Measurements from ENCODE around the gene PDZD11.
A peak's percentile ranks its signal among the peaks of the same experiment; 100 is the strongest.
"Not testable (repeated sequence)": the region's sequence is repeated elsewhere in the genome, so short reads cannot be mapped to it uniquely, and the experiment has no call there.

PDZD11 gene

GRCh38 chrX:70281951-70282350, 7.8 kb downstream of the PDZD11 start, which contains the start of gene RAB41:
TSS of gene RAB41 (plus strand) at chrX:70282172. CDS start at chrX:70282218, 46 bp downstream.
- in situ Hi-C loops (cut with HindIII; ENCODE audit: low pct_unique_long_range_greater_than_20kb, low sequenced_read_pairs), result no loop called here

GRCh38 chrX:70280573-70280972, 9.2 kb downstream of the PDZD11 start:
- no peak for DNase-seq (ENCODE audit: low read depth in 1 of 2, low spot score in 1 of 2)
- TF ChIP-seq JUND (IDR thresholded peaks at IDR 0.05; ENCODE audit: low read depth), result no peak
- in situ Hi-C loops (cut with HindIII; ENCODE audit: low pct_unique_long_range_greater_than_20kb, low sequenced_read_pairs), result no loop called here

More at GRCh38 chrX:70281951-70282350, 7.8 kb downstream of the PDZD11 start, which contains the start of gene RAB41:
- no peak for TF ChIP-seq JUND (IDR thresholded peaks at IDR 0.05; ENCODE audit: low read depth)
- no peak for DNase-seq (ENCODE audit: low read depth in 1 of 2, low spot score in 1 of 2)

- TF ChIP-seq JUND (IDR thresholded peaks at IDR 0.05; ENCODE audit: low read depth), result no peak
- DNase-seq (ENCODE audit: low read depth in 1 of 2, low spot score in 1 of 2), result no peak
- in situ Hi-C loops (cut with HindIII; ENCODE audit: low pct_unique_long_range_greater_than_20kb, low sequenced_read_pairs), result no loop called here
Observed at GRCh38 chrX:70279081-70279480, 10.6 kb downstream of the PDZD11 start.

GRCh38 chrX:70274029-70274428, 15.7 kb downstream of the PDZD11 start:
- in situ Hi-C loops (cut with HindIII; ENCODE audit: low pct_unique_long_range_greater_than_20kb, low sequenced_read_pairs), result not testable (repeated sequence)

GRCh38 chrX:70268034-70268433, 21.7 kb downstream of the PDZD11 start, which contains the start of gene ARR3:
TSS of gene ARR3 (plus strand) at chrX:70268334. CDS start at chrX:70269386, 1,052 bp downstream.
- no peak for DNase-seq (ENCODE audit: low read depth in 1 of 2, low spot score in 1 of 2)

More at GRCh38 chrX:70274029-70274428, 15.7 kb downstream of the PDZD11 start:
- not testable (repeated sequence) for DNase-seq (ENCODE audit: low read depth in 1 of 2, low spot score in 1 of 2)

GRCh38 chrX:70264784-70265183, 24.9 kb downstream of the PDZD11 start:
- no peak for TF ChIP-seq JUND (IDR thresholded peaks at IDR 0.05; ENCODE audit: low read depth)
- in situ Hi-C loops (cut with HindIII; ENCODE audit: low pct_unique_long_range_greater_than_20kb, low sequenced_read_pairs), result no loop called here
- peak in 1 of 2 experiments; percentile 3 for DNase-seq (ENCODE audit: low read depth in 1 of 2, low spot score in 1 of 2)

More at GRCh38 chrX:70268034-70268433, 21.7 kb downstream of the PDZD11 start, which contains the start of gene ARR3:
- in situ Hi-C loops (cut with HindIII; ENCODE audit: low pct_unique_long_range_greater_than_20kb, low sequenced_read_pairs), result no loop called here
- TF ChIP-seq JUND (IDR thresholded peaks at IDR 0.05; ENCODE audit: low read depth), result no peak

- peak; percentile 15 to 67 for DNase-seq (ENCODE audit: low read depth in 1 of 2, low spot score in 1 of 2)
- no peak for TF ChIP-seq JUND (IDR thresholded peaks at IDR 0.05; ENCODE audit: low read depth)
- in situ Hi-C loops (cut with HindIII; ENCODE audit: low pct_unique_long_range_greater_than_20kb, low sequenced_read_pairs), result no loop called here
Observed at GRCh38 chrX:70262952-70263567, 26.7 kb downstream of the PDZD11 start.

GRCh38 chrX:70260104-70260503, 29.6 kb downstream of the PDZD11 start, which contains the start of gene P2RY4:
TSS of gene P2RY4 (minus strand) at chrX:70260204. CDS start at chrX:70259624, 580 bp downstream.
- in situ Hi-C loops (cut with HindIII; ENCODE audit: low pct_unique_long_range_greater_than_20kb, low sequenced_read_pairs), result no loop called here
- no peak for DNase-seq (ENCODE audit: low read depth in 1 of 2, low spot score in 1 of 2)
- TF ChIP-seq JUND (IDR thresholded peaks at IDR 0.05; ENCODE audit: low read depth), result no peak

- in situ Hi-C loops (cut with HindIII; ENCODE audit: low pct_unique_long_range_greater_than_20kb, low sequenced_read_pairs), result no loop called here
- TF ChIP-seq JUND (IDR thresholded peaks at IDR 0.05; ENCODE audit: low read depth), result no peak
- no peak for DNase-seq (ENCODE audit: low read depth in 1 of 2, low spot score in 1 of 2)
Observed at GRCh38 chrX:70257423-70258288, 32.1 kb downstream of the PDZD11 start.

GRCh38 chrX:70255452-70255851, 34.3 kb downstream of the PDZD11 start:
- no peak for DNase-seq (ENCODE audit: low read depth in 1 of 2, low spot score in 1 of 2)
- in situ Hi-C loops (cut with HindIII; ENCODE audit: low pct_unique_long_range_greater_than_20kb, low sequenced_read_pairs), result no loop called here
- no peak for TF ChIP-seq JUND (IDR thresholded peaks at IDR 0.05; ENCODE audit: low read depth)

GRCh38 chrX:70254909-70255308, 34.8 kb downstream of the PDZD11 start:
- TF ChIP-seq JUND (IDR thresholded peaks at IDR 0.05; ENCODE audit: low read depth), result no peak
- DNase-seq (ENCODE audit: low read depth in 1 of 2, low spot score in 1 of 2), result no peak
- in situ Hi-C loops (cut with HindIII; ENCODE audit: low pct_unique_long_range_greater_than_20kb, low sequenced_read_pairs), result no loop called here

- no peak for DNase-seq (ENCODE audit: low read depth in 1 of 2, low spot score in 1 of 2)
- TF ChIP-seq JUND (IDR thresholded peaks at IDR 0.05; ENCODE audit: low read depth), result no peak
- in situ Hi-C loops (cut with HindIII; ENCODE audit: low pct_unique_long_range_greater_than_20kb, low sequenced_read_pairs), result no loop called here
Observed at GRCh38 chrX:70254063-70254400, 35.7 kb downstream of the PDZD11 start.

Measured in T47D (cell line).